Measurements from ENCODE around the gene MAGEL2.
A peak's percentile ranks its signal among the peaks of the same experiment; 100 is the strongest.
"Not testable (repeated sequence)": the region's sequence is repeated elsewhere in the genome, so short reads cannot be mapped to it uniquely, and the experiment has no call there.

MAGEL2 gene

GRCh38 chr15:23645371-23646164 lies 2.1 kb downstream of the MAGEL2 start:
- Histone ChIP-seq H3K9me3 (ENCODE audit: control insufficient read depth, insufficient read depth, low read length) (no peaks in the 10 kb centered on the region), H3K4me1 (ENCODE audit: insufficient read depth, low read length) (no peaks in the 10 kb centered on the region; the same call in 1 of the 2 replicates), H3K9ac (ENCODE audit: low read depth, low read length) (peak overlapping the region; percentile 6; the same call in 1 of the 2 replicates), H3K36me3 (ENCODE audit: insufficient read depth, low read length) (no peaks in the 10 kb centered on the region)

- Histone ChIP-seq H3K4me1 (ENCODE audit: insufficient read depth, low read length) (no peaks in the 10 kb centered on the region; the same call in 1 of the 2 replicates), H3K36me3 (ENCODE audit: insufficient read depth, low read length) (no peaks in the 10 kb centered on the region), H3K9ac (ENCODE audit: low read depth, low read length) (no peak overlapping the region), H3K9me3 (ENCODE audit: control insufficient read depth, insufficient read depth, low read length) (no peaks in the 10 kb centered on the region)
These were observed 2.8 kb downstream of the MAGEL2 start for GRCh38 chr15:23644829-23645228.

GRCh38 chr15:23642413-23643044 lies 5.1 kb downstream of the MAGEL2 start:
- Histone ChIP-seq H3K9me3 (ENCODE audit: control insufficient read depth, insufficient read depth, low read length) (no peaks in the 10 kb centered on the region), H3K36me3 (ENCODE audit: insufficient read depth, low read length) (no peaks in the 10 kb centered on the region), H3K4me1 (ENCODE audit: insufficient read depth, low read length) (no peaks in the 10 kb centered on the region), H3K9ac (ENCODE audit: low read depth, low read length) (no peak overlapping the region)

GRCh38 chr15:23634181-23634580 lies 13.5 kb downstream of the MAGEL2 start:
- Histone ChIP-seq H3K9me3 (ENCODE audit: control insufficient read depth, insufficient read depth, low read length) (no peaks in the 10 kb centered on the region), H3K9ac (ENCODE audit: low read depth, low read length) (no peak overlapping the region), H3K36me3 (ENCODE audit: insufficient read depth, low read length) (no peaks in the 10 kb centered on the region), H3K4me1 (ENCODE audit: insufficient read depth, low read length) (no peaks in the 10 kb centered on the region)

- no peaks in the 10 kb centered on the region for H3K4me1 ChIP-seq (ENCODE audit: insufficient read depth, low read length)
- peak overlapping the region; percentile 11; the same call in 1 of the 2 replicates for H3K9ac ChIP-seq (ENCODE audit: low read depth, low read length)
- H3K36me3 ChIP-seq (ENCODE audit: insufficient read depth, low read length): no peaks in the 10 kb centered on the region
- H3K9me3 ChIP-seq (ENCODE audit: control insufficient read depth, insufficient read depth, low read length): no peaks in the 10 kb centered on the region
These were observed 18.3 kb downstream of the MAGEL2 start for GRCh38 chr15:23629234-23629805.

GRCh38 chr15:23628612-23629233 lies 18.9 kb downstream of the MAGEL2 start:
- Histone ChIP-seq H3K4me1 (ENCODE audit: insufficient read depth, low read length) (no peaks in the 10 kb centered on the region), H3K9ac (ENCODE audit: low read depth, low read length) (peak overlapping the region; percentile 11; the same call in 1 of the 2 replicates), H3K9me3 (ENCODE audit: control insufficient read depth, insufficient read depth, low read length) (no peaks in the 10 kb centered on the region), H3K36me3 (ENCODE audit: insufficient read depth, low read length) (no peaks in the 10 kb centered on the region)

GRCh38 chr15:23616536-23616935 lies 31.1 kb downstream of the MAGEL2 start:
- Histone ChIP-seq H3K9me3 (ENCODE audit: control insufficient read depth, insufficient read depth, low read length) (no peaks in the 10 kb centered on the region), H3K9ac (ENCODE audit: low read depth, low read length) (no peak overlapping the region), H3K36me3 (ENCODE audit: insufficient read depth, low read length) (no peaks in the 10 kb centered on the region), H3K4me1 (ENCODE audit: insufficient read depth, low read length) (no peaks in the 10 kb centered on the region)

GRCh38 chr15:23606226-23606625 lies 41.4 kb downstream of the MAGEL2 start:
- no peak overlapping the region for H3K9ac ChIP-seq (ENCODE audit: low read depth, low read length)
- no peaks in the 10 kb centered on the region for H3K36me3 ChIP-seq (ENCODE audit: insufficient read depth, low read length)
- no peaks in the 10 kb centered on the region for H3K9me3 ChIP-seq (ENCODE audit: control insufficient read depth, insufficient read depth, low read length)
- no peaks in the 10 kb centered on the region for H3K4me1 ChIP-seq (ENCODE audit: insufficient read depth, low read length)

- Histone ChIP-seq H3K4me1 (ENCODE audit: insufficient read depth, low read length) (no peaks in the 10 kb centered on the region), H3K9ac (ENCODE audit: low read depth, low read length) (no peak overlapping the region), H3K36me3 (ENCODE audit: insufficient read depth, low read length) (no peaks in the 10 kb centered on the region), H3K9me3 (ENCODE audit: control insufficient read depth, insufficient read depth, low read length) (no peaks in the 10 kb centered on the region)
These were observed 45.5 kb downstream of the MAGEL2 start for GRCh38 chr15:23602124-23602523.

- no peaks in the 10 kb centered on the region for H3K4me1 ChIP-seq (ENCODE audit: insufficient read depth, low read length)
- no peaks in the 10 kb centered on the region for H3K9me3 ChIP-seq (ENCODE audit: control insufficient read depth, insufficient read depth, low read length)
- no peak overlapping the region for H3K9ac ChIP-seq (ENCODE audit: low read depth, low read length)
- H3K36me3 ChIP-seq (ENCODE audit: insufficient read depth, low read length): no peaks in the 10 kb centered on the region
These were observed 48.6 kb downstream of the MAGEL2 start for GRCh38 chr15:23599053-23599452.

GRCh38 chr15:23597278-23597677 lies 50.4 kb downstream of the MAGEL2 start:
- H3K36me3 ChIP-seq (ENCODE audit: insufficient read depth, low read length); H3K9ac ChIP-seq (ENCODE audit: low read depth, low read length); H3K4me1 ChIP-seq (ENCODE audit: insufficient read depth, low read length); H3K9me3 ChIP-seq (ENCODE audit: control insufficient read depth, insufficient read depth, low read length): not testable (repeated sequence)

GRCh38 chr15:23596736-23597135 lies 50.9 kb downstream of the MAGEL2 start:
- Histone ChIP-seq H3K9me3 (ENCODE audit: control insufficient read depth, insufficient read depth, low read length) (no peaks in the 10 kb centered on the region), H3K36me3 (ENCODE audit: insufficient read depth, low read length) (no peaks in the 10 kb centered on the region), H3K9ac (ENCODE audit: low read depth, low read length) (no peak overlapping the region), H3K4me1 (ENCODE audit: insufficient read depth, low read length) (no peaks in the 10 kb centered on the region)

GRCh38 chr15:23595368-23595767 lies 52.3 kb downstream of the MAGEL2 start:
- Histone ChIP-seq H3K9me3 (ENCODE audit: control insufficient read depth, insufficient read depth, low read length) (no peaks in the 10 kb centered on the region), H3K4me1 (ENCODE audit: insufficient read depth, low read length) (no peaks in the 10 kb centered on the region), H3K9ac (ENCODE audit: low read depth, low read length) (no peak overlapping the region), H3K36me3 (ENCODE audit: insufficient read depth, low read length) (no peaks in the 10 kb centered on the region)

- Histone ChIP-seq H3K36me3 (ENCODE audit: insufficient read depth, low read length) (no peaks in the 10 kb centered on the region), H3K9ac (ENCODE audit: low read depth, low read length) (no peak overlapping the region), H3K9me3 (ENCODE audit: control insufficient read depth, insufficient read depth, low read length) (no peaks in the 10 kb centered on the region), H3K4me1 (ENCODE audit: insufficient read depth, low read length) (no peaks in the 10 kb centered on the region)
These were observed 53.4 kb downstream of the MAGEL2 start for GRCh38 chr15:23594252-23594770.

Data from ES-I3 (cell line).